GM08714 (cell line): ENCODE measurements around the gene PRSS12.

ENCODE experiments used
- H3K4me3 ChIP-seq: fragments of 200-500 bp; sonication (Bioruptor generic); 2 replicates; pipeline ENCODE4 v1.5.1; 2014; ENCODE audit warnings: mild to moderate bottlenecking, low read length, inconsistent platforms
- ZNF274 ChIP-seq: IDR thresholded peaks from 2 replicates; pipeline ENCODE4 v1.6.1; 2012; ENCODE audit warnings: mild to moderate bottlenecking, low read depth, low read length

The PRSS12 gene

GRCh38 chr4:118344801-118345200 is 8.0 kb downstream of the PRSS12 start:
- H3K4me3 ChIP-seq = no peak overlapping the region
- TF ChIP-seq ZNF274 = no peak

GRCh38 chr4:118343501-118343900 is 9.3 kb downstream of the PRSS12 start:
- TF ChIP-seq ZNF274 = no peak
- no peak overlapping the region for H3K4me3 ChIP-seq

DNA sequence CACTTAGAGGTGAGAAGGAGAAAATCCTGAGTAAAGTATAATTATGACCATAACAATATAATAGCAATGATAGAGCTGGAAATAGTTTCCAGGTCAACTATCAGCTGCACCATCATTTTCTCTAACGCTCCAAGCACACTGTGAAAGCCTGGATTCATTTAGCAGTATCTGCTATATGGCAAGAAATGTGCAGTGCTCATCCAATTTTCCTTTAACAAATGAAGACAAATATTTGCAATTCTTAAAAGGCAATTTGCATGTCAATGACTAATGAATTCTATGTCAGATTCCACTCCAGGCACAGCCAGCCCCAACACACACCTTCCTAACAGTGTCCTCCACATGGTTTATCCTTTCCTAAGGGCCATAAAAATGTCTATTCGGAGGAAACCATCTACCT is 12.7 kb downstream of the PRSS12 start:
- TF ChIP-seq ZNF274 = no peak
- no peak overlapping the region for H3K4me3 ChIP-seq

- H3K4me3 ChIP-seq = no peak overlapping the region
- TF ChIP-seq ZNF274 = no peak
These were observed 13.6 kb downstream of the PRSS12 start for GRCh38 chr4:118338981-118339765.

- H3K4me3 ChIP-seq = no peak overlapping the region
- no peak for TF ChIP-seq ZNF274
These were observed 14.3 kb downstream of the PRSS12 start for GRCh38 chr4:118338518-118338917.

- no peak for TF ChIP-seq ZNF274
- H3K4me3 ChIP-seq = no peak overlapping the region
These were observed 14.8 kb downstream of the PRSS12 start for GRCh38 chr4:118337954-118338353.

- no peak overlapping the region for H3K4me3 ChIP-seq
- no peak for TF ChIP-seq ZNF274
These were observed 17.0 kb downstream of the PRSS12 start for GRCh38 chr4:118335774-118336173.

DNA sequence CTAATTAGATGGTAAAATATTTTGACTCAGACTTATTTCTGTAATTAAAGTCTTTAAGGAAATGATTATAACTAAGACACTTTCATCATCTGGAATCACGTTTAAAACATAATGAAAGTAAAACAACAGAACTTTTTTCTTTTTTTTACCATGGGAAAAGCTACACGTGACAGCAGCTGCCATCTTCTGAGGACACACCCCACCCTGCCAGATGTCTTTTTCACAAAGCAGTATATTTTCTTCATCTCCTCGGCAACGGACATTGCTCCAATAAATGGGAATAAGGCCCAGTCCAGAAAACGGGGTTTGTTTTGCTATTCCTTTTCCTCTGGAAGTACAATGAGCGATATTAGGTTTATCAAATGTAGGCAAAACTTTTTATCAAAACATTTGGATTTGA is 17.5 kb downstream of the PRSS12 start:
- no peak for TF ChIP-seq ZNF274
- H3K4me3 ChIP-seq = no peak overlapping the region

DNA sequence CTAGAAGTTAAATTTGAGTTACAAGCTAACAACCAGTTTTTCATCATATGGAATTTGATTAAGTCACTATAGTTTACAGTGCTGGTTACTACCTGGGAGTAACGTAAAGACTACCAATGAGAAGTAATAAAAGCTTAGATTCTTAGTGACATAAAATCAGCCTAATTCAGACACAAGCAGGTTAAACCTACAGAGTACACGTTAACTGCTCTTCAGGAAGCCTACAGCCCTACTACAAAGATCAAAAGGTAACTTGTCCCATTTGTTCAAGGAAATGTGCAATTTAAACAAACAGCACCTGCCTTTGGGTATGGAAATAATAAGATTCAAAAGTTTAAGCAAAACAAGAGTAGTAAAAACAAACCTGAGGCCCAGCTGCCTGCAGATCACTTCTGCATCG is 21.5 kb downstream of the PRSS12 start:
- H3K4me3 ChIP-seq = no peak overlapping the region
- no peak for TF ChIP-seq ZNF274

DNA sequence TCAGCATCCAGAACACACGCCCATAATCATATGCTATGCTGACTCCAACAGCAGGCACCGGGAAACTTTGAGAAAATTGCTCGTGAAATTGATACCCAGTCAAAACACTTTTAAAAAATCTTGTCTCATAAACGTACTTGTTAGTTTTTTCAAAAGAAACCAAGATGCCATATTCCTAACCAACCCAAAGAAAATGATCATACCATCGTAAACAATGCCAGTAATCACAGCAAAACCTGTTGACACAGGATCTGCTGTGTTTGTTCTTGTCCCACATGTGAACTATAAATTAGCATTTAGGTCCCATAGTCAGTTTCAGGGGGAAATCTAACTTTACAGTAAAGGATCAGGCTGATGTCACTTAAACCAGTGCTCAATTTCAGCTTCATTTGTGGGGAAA is 23.0 kb downstream of the PRSS12 start:
- no peak for TF ChIP-seq ZNF274
- H3K4me3 ChIP-seq = no peak overlapping the region

GRCh38 chr4:118327554-118328241 is 25.1 kb downstream of the PRSS12 start:
- no peak overlapping the region for H3K4me3 ChIP-seq
- TF ChIP-seq ZNF274 = no peak

GRCh38 chr4:118326585-118326984 is 26.2 kb downstream of the PRSS12 start:
- H3K4me3 ChIP-seq = no peak overlapping the region
- TF ChIP-seq ZNF274 = no peak

GRCh38 chr4:118325431-118325830 is 27.4 kb downstream of the PRSS12 start:
- TF ChIP-seq ZNF274 = no peak
- H3K4me3 ChIP-seq = no peak overlapping the region

DNA sequence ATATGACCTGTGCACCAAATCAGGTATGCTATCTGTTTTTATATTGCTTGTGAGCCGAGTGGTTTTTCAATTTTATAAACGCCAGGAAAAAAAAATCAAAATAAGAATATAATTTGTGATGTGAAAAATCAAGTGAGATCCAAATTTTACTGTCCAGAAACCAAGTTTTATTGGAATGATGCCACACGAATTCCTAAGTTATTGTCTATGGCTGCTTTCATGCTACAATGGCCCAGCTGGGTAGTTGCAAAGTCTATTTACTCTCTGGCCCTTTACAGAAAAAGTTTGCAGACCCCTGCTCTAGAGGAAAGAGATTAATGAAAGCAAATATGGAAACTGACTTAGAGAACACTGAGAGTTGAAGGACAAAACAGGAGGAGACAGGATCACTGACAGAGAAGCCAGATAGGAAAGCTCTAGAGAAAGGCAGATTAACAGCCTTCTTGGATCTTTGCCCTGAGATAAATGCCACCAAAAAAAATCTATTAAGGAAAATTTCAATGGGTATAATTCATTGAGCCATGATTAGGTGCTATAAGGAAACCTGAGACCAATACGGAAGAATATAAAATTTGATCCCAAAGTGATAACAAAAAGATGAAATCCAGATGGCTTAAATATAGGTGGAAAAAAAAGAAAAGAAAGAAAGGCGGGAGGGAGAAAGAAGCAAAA is 29.8 kb downstream of the PRSS12 start:
- no peak for TF ChIP-seq ZNF274
- H3K4me3 ChIP-seq = no peak overlapping the region

GRCh38 chr4:118318931-118319330 is 33.9 kb downstream of the PRSS12 start:
- no peak for TF ChIP-seq ZNF274
- no peak overlapping the region for H3K4me3 ChIP-seq
